Mesendoderm (in vitro differentiated cells): ENCODE measurements around the gene SENP8.

Source experiments
- DNase-seq: peaks from one replicate; pipeline ENCODE4 v3.0.0; 2013
- H2AK5ac ChIP-seq: 2 replicates; pipeline ENCODE4 v1.6.1; 2013; ENCODE audit warnings: low read length, inconsistent platforms
- H2BK120ac ChIP-seq: 2 replicates; pipeline ENCODE4 v1.6.1; 2013; ENCODE audit warnings: low read depth, mild to moderate bottlenecking, low read length, moderate library complexity, mixed read lengths
- H2BK15ac ChIP-seq: replicated peaks from 2 replicates; pipeline ENCODE4 v1.6.1; 2013; ENCODE audit warnings: low read depth, mild to moderate bottlenecking, moderate library complexity
- H2BK5ac ChIP-seq: 2 replicates; pipeline ENCODE4 v1.6.1; 2013; ENCODE audit warnings: low read length, inconsistent platforms
- H3K18ac ChIP-seq: 2 replicates; pipeline ENCODE4 v1.6.1; 2013; ENCODE audit warnings: mild to moderate bottlenecking, low read length, mixed read lengths
- H3K23ac ChIP-seq: one replicate; pipeline ENCODE4 v1.6.1; 2013; ENCODE audit warnings: low read length
- H3K27ac ChIP-seq: 2 replicates; pipeline ENCODE4 v1.5.1; 2013; ENCODE audit warnings: low read depth, mild to moderate bottlenecking, inconsistent platforms, low read length, moderate library complexity
- H3K27me3 ChIP-seq: 2 replicates; pipeline ENCODE4 v1.6.1; 2013; ENCODE audit warnings: low read length, control low read depth, mild to moderate bottlenecking, inconsistent platforms; ENCODE audit not compliant: insufficient read depth, poor library complexity
- H3K36me3 ChIP-seq: 2 replicates; pipeline ENCODE4 v1.6.1; 2013; ENCODE audit warnings: low read length, inconsistent platforms; ENCODE audit not compliant: control insufficient read depth, insufficient read depth
- H3K4ac ChIP-seq: one replicate; pipeline ENCODE4 v1.6.1; 2013; ENCODE audit warnings: low read depth, mild to moderate bottlenecking, low read length, moderate library complexity
- H3K4me1 ChIP-seq: 2 replicates; pipeline ENCODE4 v1.6.1; 2013; ENCODE audit warnings: low read depth, low read length, inconsistent platforms; ENCODE audit not compliant: control insufficient read depth
- H3K4me2 ChIP-seq: 2 replicates; pipeline ENCODE4 v1.6.1; 2013; ENCODE audit warnings: low read length
- H3K4me3 ChIP-seq: 2 replicates; pipeline ENCODE4 v1.5.1; 2013; ENCODE audit warnings: mild to moderate bottlenecking, low read length
- H3K56ac ChIP-seq: one replicate; pipeline ENCODE4 v1.6.1; 2013; ENCODE audit warnings: low read length
- H3K79me1 ChIP-seq: 2 replicates; pipeline ENCODE4 v1.6.1; 2013; ENCODE audit warnings: low read length, inconsistent platforms
- H3K79me2 ChIP-seq: 2 replicates; pipeline ENCODE4 v1.6.1; 2013; ENCODE audit warnings: mild to moderate bottlenecking, low read length; ENCODE audit not compliant: control insufficient read depth, insufficient read depth
- H3K9ac ChIP-seq: 2 replicates; pipeline ENCODE4 v1.6.1; 2013; ENCODE audit warnings: low read length, inconsistent platforms
- H4K5ac ChIP-seq: one replicate; pipeline ENCODE4 v1.6.1; 2013; ENCODE audit warnings: low read length
- H4K8ac ChIP-seq: one replicate; pipeline ENCODE4 v1.6.1; 2013; ENCODE audit warnings: low read depth, mild to moderate bottlenecking, control low read depth, low read length, moderate library complexity
- WGBS: extraction: QIAGEN DNeasy Blood & Tissue Kit; methylation state at CpG from one replicate; pipeline ENCODE4 v1.1.7; 2013; ENCODE audit warnings: low lambda C conversion rate, missing lambda C conversion rate; ENCODE audit not compliant: insufficient coverage; ENCODE audit errors: extremely low coverage; 5-methylcytosine and 5-hydroxymethylcytosine counted together

The SENP8 gene

DNA sequence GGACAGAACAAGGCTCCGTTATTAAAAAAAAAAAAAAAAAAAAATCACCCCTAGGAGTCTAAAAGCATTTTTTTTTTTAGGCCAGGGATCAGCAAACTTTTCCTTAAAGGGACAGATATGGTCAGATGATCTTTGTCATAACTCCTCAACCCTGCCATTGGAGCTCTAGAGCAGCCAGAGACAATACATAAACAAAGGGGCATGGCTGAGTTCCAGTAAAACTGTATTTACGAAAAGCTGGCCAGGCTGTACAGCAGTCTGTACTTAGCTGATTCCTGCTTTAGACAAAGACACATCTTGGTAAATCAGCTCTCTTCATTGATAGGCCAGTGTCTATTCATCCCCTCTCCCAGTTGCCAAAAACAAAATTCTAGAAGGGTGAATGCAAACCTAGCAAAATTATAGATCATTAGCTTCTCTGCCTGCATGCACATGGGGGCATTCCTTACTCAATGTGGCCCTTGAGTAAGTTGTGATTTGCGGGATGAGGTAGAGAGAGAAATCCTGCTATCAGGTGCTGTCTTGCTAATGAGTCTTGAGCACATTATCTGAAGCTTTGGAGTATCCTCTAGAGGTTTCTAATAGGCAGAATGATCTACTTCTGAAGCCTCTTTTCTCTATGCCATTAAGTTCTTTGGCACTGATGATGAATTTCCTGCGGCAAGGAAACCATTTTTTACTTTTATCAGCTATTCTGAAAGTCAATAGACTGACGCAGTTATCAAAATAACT is 35.2 kb downstream of the SENP8 start:
- no peaks in the 10 kb centered on the region for H3K4me1 ChIP-seq
- no peaks in the 10 kb centered on the region for H3K79me2 ChIP-seq
- H2BK120ac ChIP-seq: no peak overlapping the region
- H3K4me3 ChIP-seq: no peak overlapping the region
- WGBS: no CpG with 5 or more reads among the region's 5 CpGs
- no peak overlapping the region for H2AK5ac ChIP-seq
- H3K27ac ChIP-seq: no peak overlapping the region
- no peaks in the 10 kb centered on the region for H3K27me3 ChIP-seq
- no peak for DNase-seq
- no peak overlapping the region for H3K23ac ChIP-seq
- no peak overlapping the region for H4K8ac ChIP-seq
- no peak overlapping the region for H2BK15ac ChIP-seq
- no peaks in the 10 kb centered on the region for H3K79me1 ChIP-seq
- H3K56ac ChIP-seq: no peak overlapping the region
- no peak overlapping the region for H4K5ac ChIP-seq
- no peak overlapping the region for H2BK5ac ChIP-seq
- H3K4me2 ChIP-seq: no peak overlapping the region
- no peak overlapping the region for H3K9ac ChIP-seq
- H3K18ac ChIP-seq: no peak overlapping the region
- no peak overlapping the region for H3K4ac ChIP-seq
- no peaks in the 10 kb centered on the region for H3K36me3 ChIP-seq

DNA sequence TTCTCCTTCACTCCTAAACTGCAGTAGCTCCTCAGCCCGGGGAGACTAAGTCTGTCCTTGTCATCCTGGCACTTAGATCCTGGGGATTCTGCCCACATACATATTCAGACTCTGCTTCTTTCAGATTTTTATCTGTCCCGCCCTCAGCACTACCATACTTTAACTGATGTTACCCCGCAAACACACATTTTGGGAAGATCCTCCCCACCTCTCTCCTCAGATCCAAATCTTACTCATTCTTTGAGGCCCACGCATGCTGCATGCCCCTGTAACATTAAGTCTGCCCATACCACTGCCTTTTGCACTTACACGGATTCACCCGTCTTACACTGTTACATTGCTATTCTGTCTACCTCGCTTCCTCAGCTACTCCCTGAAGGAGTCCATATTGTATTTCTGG is 36.1 kb downstream of the SENP8 start:
- H4K5ac ChIP-seq: no peak overlapping the region
- H2AK5ac ChIP-seq: no peak overlapping the region

DNA sequence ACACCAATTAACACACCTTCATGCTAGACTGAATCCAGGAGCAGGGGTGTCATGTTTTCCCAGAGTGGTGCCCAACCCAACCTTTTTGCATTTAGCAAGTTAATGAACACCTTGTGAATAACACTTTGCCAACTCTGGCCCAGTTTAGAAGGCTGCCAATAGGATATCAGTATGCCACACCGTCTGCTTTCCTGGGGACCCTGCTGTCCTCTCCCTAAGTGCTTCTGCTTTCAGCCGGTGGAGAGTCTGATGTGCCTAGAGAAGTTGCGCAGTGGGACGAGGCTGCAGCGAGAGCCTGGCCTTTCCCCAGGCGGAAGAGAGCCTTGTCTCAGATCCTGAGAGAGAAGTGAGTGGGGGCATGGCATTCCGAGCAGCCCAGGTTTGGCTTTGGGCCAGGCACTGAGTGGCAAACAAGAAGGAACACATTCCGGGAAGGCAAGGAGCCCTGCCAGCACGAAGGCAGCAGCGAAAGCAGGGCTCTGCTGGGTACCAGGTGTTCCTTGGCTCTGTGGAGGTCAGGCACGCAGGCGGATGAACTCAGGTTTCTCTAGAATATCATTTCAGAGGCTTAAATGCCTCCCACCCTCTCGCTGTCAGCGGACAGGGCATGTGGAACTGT is 36.9 kb downstream of the SENP8 start:
- no peak overlapping the region for H3K4me3 ChIP-seq

More for the DNA sequence above, 36.1 kb downstream of the SENP8 start:
- H3K9ac ChIP-seq: no peak overlapping the region
- no peak overlapping the region for H2BK5ac ChIP-seq
- no peaks in the 10 kb centered on the region for H3K79me2 ChIP-seq
- H3K4me2 ChIP-seq: no peak overlapping the region
- H3K27me3 ChIP-seq: no peaks in the 10 kb centered on the region
- H3K18ac ChIP-seq: no peak overlapping the region
- H3K79me1 ChIP-seq: no peaks in the 10 kb centered on the region
- H4K8ac ChIP-seq: no peak overlapping the region
- no CpG with 5 or more reads among the region's 7 CpGs for WGBS
- no peak overlapping the region for H3K23ac ChIP-seq
- DNase-seq: no peak
- H3K4ac ChIP-seq: no peak overlapping the region
- no peaks in the 10 kb centered on the region for H3K36me3 ChIP-seq
- H2BK120ac ChIP-seq: no peak overlapping the region
- H3K4me3 ChIP-seq: no peak overlapping the region
- no peak overlapping the region for H2BK15ac ChIP-seq
- H3K27ac ChIP-seq: no peak overlapping the region
- no peak overlapping the region for H3K56ac ChIP-seq
- H3K4me1 ChIP-seq: no peaks in the 10 kb centered on the region

DNA sequence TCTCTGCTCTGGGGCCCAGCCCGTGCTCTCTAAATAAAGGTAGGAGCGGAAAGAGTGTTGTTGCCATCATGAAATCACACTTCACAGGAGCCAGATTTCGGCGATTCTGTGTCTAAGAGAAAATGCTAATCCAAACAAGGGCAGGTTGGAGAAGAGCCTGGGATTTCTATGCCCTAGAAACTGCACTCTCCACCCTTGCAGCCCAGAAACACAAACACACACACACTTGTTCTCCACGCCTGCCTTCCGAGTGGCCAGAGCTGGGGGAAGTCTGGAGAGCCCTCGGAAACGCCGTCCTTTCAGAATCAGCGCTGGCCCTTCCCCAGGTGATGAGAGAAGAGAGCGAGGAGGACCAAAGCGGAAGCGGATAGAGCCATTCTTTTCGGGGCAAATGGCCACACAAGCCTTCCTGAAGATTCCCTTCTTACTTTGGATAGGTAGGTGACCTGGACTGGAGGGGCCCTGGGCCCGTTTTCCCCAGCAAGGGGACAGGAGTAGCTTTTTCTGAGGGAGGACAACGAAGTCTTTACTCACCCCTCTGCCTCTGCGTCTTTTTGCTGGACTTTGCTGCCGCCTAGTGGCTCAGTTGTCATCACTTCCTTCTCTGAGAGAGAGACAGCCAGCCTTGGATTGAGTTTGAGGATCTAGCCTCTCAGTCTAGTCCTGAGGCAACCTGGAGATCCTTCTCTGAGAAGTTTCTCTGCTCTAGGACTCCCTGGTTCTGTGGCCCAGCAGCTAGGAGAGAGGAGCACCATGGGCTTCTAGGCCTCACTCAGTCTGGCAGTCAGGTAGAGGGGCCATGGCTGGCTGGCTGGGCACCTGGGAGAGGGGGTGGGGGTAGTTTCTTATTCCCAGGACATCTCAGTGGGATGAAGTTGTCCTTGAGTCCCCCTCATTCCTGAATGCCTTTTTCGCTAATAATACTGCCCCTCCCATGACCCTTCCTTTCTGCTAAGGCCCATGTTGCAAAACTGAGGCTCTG is 37.7 kb downstream of the SENP8 start:
- no peak overlapping the region for H2BK5ac ChIP-seq
- no peak overlapping the region for H4K5ac ChIP-seq
- H3K27ac ChIP-seq: no peak overlapping the region
- H3K36me3 ChIP-seq: no peaks in the 10 kb centered on the region
- WGBS: no CpG with 5 or more reads among the region's 19 CpGs
- no peaks in the 10 kb centered on the region for H3K79me2 ChIP-seq
- peak overlapping the region; percentile 57 for H3K56ac ChIP-seq
- peak overlapping the region; percentile 6 for H3K4me2 ChIP-seq
- DNase-seq: peak; percentile 87
- no peaks in the 10 kb centered on the region for H3K4me1 ChIP-seq
- no peak overlapping the region for H2BK15ac ChIP-seq
- H2BK120ac ChIP-seq: no peak overlapping the region
- H3K79me1 ChIP-seq: no peaks in the 10 kb centered on the region
- no peak overlapping the region for H3K4ac ChIP-seq
- H3K23ac ChIP-seq: no peak overlapping the region
- H2AK5ac ChIP-seq: no peak overlapping the region
- peak overlapping the region; percentile 32 for H3K9ac ChIP-seq
- no peak overlapping the region for H3K18ac ChIP-seq
- no peak overlapping the region for H4K8ac ChIP-seq
- no peak overlapping the region for H3K4me3 ChIP-seq
- no peaks in the 10 kb centered on the region for H3K27me3 ChIP-seq

More for the DNA sequence above, 36.9 kb downstream of the SENP8 start:
- no peak overlapping the region for H2BK120ac ChIP-seq
- H3K23ac ChIP-seq: no peak overlapping the region
- H2AK5ac ChIP-seq: no peak overlapping the region
- H3K4me2 ChIP-seq: no peak overlapping the region
- no peak overlapping the region for H2BK15ac ChIP-seq
- no peak for DNase-seq
- no peak overlapping the region for H2BK5ac ChIP-seq
- no peaks in the 10 kb centered on the region for H3K4me1 ChIP-seq
- H3K79me2 ChIP-seq: no peaks in the 10 kb centered on the region
- H3K9ac ChIP-seq: no peak overlapping the region
- H3K27me3 ChIP-seq: no peaks in the 10 kb centered on the region
- no peak overlapping the region for H3K27ac ChIP-seq
- no peak overlapping the region for H4K8ac ChIP-seq
- no peaks in the 10 kb centered on the region for H3K36me3 ChIP-seq
- no peak overlapping the region for H3K4ac ChIP-seq
- no peaks in the 10 kb centered on the region for H3K79me1 ChIP-seq
- no CpG with 5 or more reads among the region's 14 CpGs for WGBS
- H3K56ac ChIP-seq: no peak overlapping the region
- H3K18ac ChIP-seq: no peak overlapping the region
- no peak overlapping the region for H4K5ac ChIP-seq

DNA sequence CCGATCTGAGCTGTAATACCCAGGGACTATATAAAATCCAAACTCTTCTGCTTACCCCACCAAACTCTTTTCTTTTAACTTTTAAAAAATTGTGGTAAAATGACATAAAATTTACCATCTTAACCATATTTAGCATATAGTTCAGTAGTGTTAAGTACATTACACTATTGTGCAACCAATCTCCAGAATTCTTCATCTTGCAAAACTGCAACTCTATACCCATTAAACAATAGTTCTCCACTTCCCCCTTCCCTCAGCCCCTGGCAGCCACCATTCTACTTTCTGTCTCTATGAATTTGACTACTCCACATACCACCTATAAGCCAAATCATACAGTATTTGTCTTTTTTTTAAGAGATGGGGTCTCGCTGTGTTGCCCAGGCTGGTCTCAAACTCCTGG is 38.7 kb downstream of the SENP8 start:
- H2AK5ac ChIP-seq: no peak overlapping the region
- no peak overlapping the region for H2BK120ac ChIP-seq
- no peaks in the 10 kb centered on the region for H3K79me2 ChIP-seq
- no peak for DNase-seq
- H2BK5ac ChIP-seq: no peak overlapping the region
- H3K27ac ChIP-seq: no peak overlapping the region
- no peak overlapping the region for H4K8ac ChIP-seq
- H3K9ac ChIP-seq: no peak overlapping the region
- no peak overlapping the region for H3K56ac ChIP-seq
- H3K4me1 ChIP-seq: no peaks in the 10 kb centered on the region
- no peaks in the 10 kb centered on the region for H3K79me1 ChIP-seq
- no peak overlapping the region for H3K18ac ChIP-seq
- no peaks in the 10 kb centered on the region for H3K36me3 ChIP-seq
- no peak overlapping the region for H4K5ac ChIP-seq
- no peak overlapping the region for H3K4me2 ChIP-seq
- no peaks in the 10 kb centered on the region for H3K27me3 ChIP-seq
- no CpG with 5 or more reads among the region's 2 CpGs for WGBS
- no peak overlapping the region for H3K4me3 ChIP-seq
- H3K4ac ChIP-seq: no peak overlapping the region
- H3K23ac ChIP-seq: no peak overlapping the region
- H2BK15ac ChIP-seq: no peak overlapping the region
